Epithelial cell of prostate (primary cell): ENCODE data around the gene HMCES.

ENCODE experiments used
- DNase-seq: peaks from one replicate; pipeline ENCODE4 v3.0.0-alpha.2; 2011; ENCODE audit warnings: low read depth, low spot score
- H3K27ac ChIP-seq: fragments of 450-650 bp; 2 replicates; pipeline ENCODE4 v1.5.1; 2017; ENCODE audit warnings: mild to moderate bottlenecking

Gene HMCES

GRCh38 chr3:129291236-129291886 is 12.7 kb downstream of the HMCES start:
- no peak overlapping the region for H3K27ac ChIP-seq
- DNase-seq: no peak

GRCh38 chr3:129295286-129295685 is 16.6 kb downstream of the HMCES start:
- no peak overlapping the region for H3K27ac ChIP-seq
- no peak for DNase-seq

- no peak for DNase-seq
- H3K27ac ChIP-seq: peak overlapping the region; percentile 78
Observed at GRCh38 chr3:129304146-129304961, 25.7 kb downstream of the HMCES start.

- DNase-seq: no peak
- peak overlapping the region; percentile 78 for H3K27ac ChIP-seq
Observed at GRCh38 chr3:129304962-129305222, 26.2 kb downstream of the HMCES start.

GRCh38 chr3:129305592-129306091 is 27.0 kb downstream of the HMCES start:
- DNase-seq: peak; percentile 82
- H3K27ac ChIP-seq: peak overlapping the region; percentile 78

GRCh38 chr3:129308636-129309035 is 30.0 kb downstream of the HMCES start:
- peak overlapping the region; percentile 87 for H3K27ac ChIP-seq

GRCh38 chr3:129310111-129311011 is 31.7 kb downstream of the HMCES start:
- DNase-seq: peak; percentile 96
- peak overlapping the region; percentile 87 for H3K27ac ChIP-seq

More at GRCh38 chr3:129308636-129309035, 30.0 kb downstream of the HMCES start:
- no peak for DNase-seq

- H3K27ac ChIP-seq: peak overlapping the region; percentile 87
Observed at GRCh38 chr3:129311054-129311902, 32.6 kb downstream of the HMCES start.

GRCh38 chr3:129312021-129312639 is 33.5 kb downstream of the HMCES start:
- DNase-seq: no peak
- H3K27ac ChIP-seq: no peak overlapping the region

More at GRCh38 chr3:129311054-129311902, 32.6 kb downstream of the HMCES start:
- no peak for DNase-seq

GRCh38 chr3:129312671-129313414 is 34.2 kb downstream of the HMCES start:
- peak overlapping the region; percentile 48 for H3K27ac ChIP-seq
- DNase-seq: no peak

- no peak for DNase-seq
- H3K27ac ChIP-seq: peak overlapping the region; percentile 48
Observed at GRCh38 chr3:129313415-129313664, 34.7 kb downstream of the HMCES start.

GRCh38 chr3:129313665-129314385 is 35.2 kb downstream of the HMCES start:
- DNase-seq: no peak
- H3K27ac ChIP-seq: peak overlapping the region; percentile 48

- DNase-seq: no peak
- H3K27ac ChIP-seq: peak overlapping the region; percentile 48
Observed at GRCh38 chr3:129314386-129315222, 35.9 kb downstream of the HMCES start.

GRCh38 chr3:129315223-129315997 is 36.7 kb downstream of the HMCES start:
- no peak for DNase-seq
- peak overlapping the region; percentile 48 for H3K27ac ChIP-seq

GRCh38 chr3:129315998-129316247 is 37.3 kb downstream of the HMCES start:
- no peak for DNase-seq
- H3K27ac ChIP-seq: peak overlapping the region; percentile 48

GRCh38 chr3:129316248-129317013 is 37.8 kb downstream of the HMCES start:
- H3K27ac ChIP-seq: peak overlapping the region; percentile 48
- DNase-seq: no peak
